Neural cell (in vitro differentiated cells): ENCODE data around the gene AK5. TPM values are rescaled to one million over a fixed set of nuclear protein-coding genes. Genes with fewer than 3 reads are reported as not detected.

Source experiments
- H2AFZ ChIP-seq: fragments of 200-600, 300-800 bp; sonication (generic), shearing (Covaris generic); 2 replicates; pipeline ENCODE4 v1.6.0; 2014; ENCODE audit warnings: low read depth, mild to moderate bottlenecking, antibody characterized with exemption, low read length, moderate library complexity
- H3F3A ChIP-seq: fragments of 200-600 bp; shearing (Covaris generic); 2 replicates; pipeline ENCODE4 v1.6.1; 2016; ENCODE audit warnings: mild to moderate bottlenecking, moderate library complexity, mixed read lengths, antibody characterized with exemption, low read length; ENCODE audit not compliant: insufficient read depth, poor library complexity, severe bottlenecking
- H3K27ac ChIP-seq: fragments of 200-600, 300-800 bp; sonication (generic), shearing (Covaris generic); 2 replicates; pipeline ENCODE4 v1.5.1; 2014; ENCODE audit warnings: mild to moderate bottlenecking, low read length, moderate library complexity
- H3K27me3 ChIP-seq: fragments of 300-800, 200-600 bp; sonication (generic), shearing (Covaris generic); 2 replicates; pipeline ENCODE4 v1.6.0; 2014; ENCODE audit warnings: mild to moderate bottlenecking, low read depth, low read length, moderate library complexity; ENCODE audit not compliant: insufficient read depth
- H3K36me3 ChIP-seq: fragments of 300-800, 200-600 bp; sonication (generic), shearing (Covaris generic); 2 replicates; pipeline ENCODE4 v1.5.1; 2014; ENCODE audit warnings: mild to moderate bottlenecking, antibody characterized with exemption, low read length, moderate library complexity; ENCODE audit not compliant: insufficient read depth
- H3K4me2 ChIP-seq: fragments of 300-800, 200-600 bp; sonication (generic), shearing (Covaris generic); 2 replicates; pipeline ENCODE4 v1.6.0; 2014; ENCODE audit warnings: mild to moderate bottlenecking, low read length
- H3K4me3 ChIP-seq: fragments of 300-800, 200-600 bp; sonication (generic), shearing (Covaris generic); 2 replicates; pipeline ENCODE4 v1.5.1; 2014; ENCODE audit warnings: mild to moderate bottlenecking, low read length, moderate library complexity
- H3K79me2 ChIP-seq: fragments of 200-600 bp; shearing (Covaris generic); replicated peaks from 2 replicates; pipeline ENCODE4 v1.6.0; 2014; ENCODE audit warnings: mild to moderate bottlenecking, low read length, moderate library complexity; ENCODE audit not compliant: insufficient read depth
- H3K9ac ChIP-seq: fragments of 300-800, 200-600 bp; sonication (generic), shearing (Covaris generic); 2 replicates; pipeline ENCODE4 v1.6.1; 2016; ENCODE audit warnings: mild to moderate bottlenecking, low read length, mixed read lengths
- H3K9me2 ChIP-seq: fragments of 200-600 bp; shearing (Covaris generic); 2 replicates; pipeline ENCODE4 v1.6.1; 2016; ENCODE audit warnings: mild to moderate bottlenecking, low read length, mixed read lengths; ENCODE audit not compliant: insufficient read depth
- H3K9me3 ChIP-seq: fragments of 200-600, 300-800 bp; sonication (generic), shearing (Covaris generic); 2 replicates; pipeline ENCODE4 v1.6.1; 2016; ENCODE audit warnings: mild to moderate bottlenecking, mixed run types, low read length, moderate library complexity, mixed read lengths
- H4K20me1 ChIP-seq: fragments of 200-600 bp; shearing (Covaris generic); 2 replicates; pipeline ENCODE4 v1.6.1; 2016; ENCODE audit warnings: mild to moderate bottlenecking, mixed run types; ENCODE audit not compliant: insufficient read depth
- CTCF ChIP-seq: fragments of 450-650 bp; IDR thresholded peaks from 2 replicates; pipeline ENCODE4 v1.5.1; 2014; ENCODE audit warnings: antibody characterized with exemption, mild to moderate bottlenecking, moderate library complexity; ENCODE audit not compliant: poor library complexity, severe bottlenecking
- EP300 ChIP-seq: fragments of 450-650 bp; conservative IDR thresholded peaks from 2 replicates; pipeline ENCODE4 v1.6.1; 2014; ENCODE audit warnings: antibody characterized with exemption, mild to moderate bottlenecking, moderate library complexity; ENCODE audit not compliant: poor library complexity, severe bottlenecking
- EZH2 ChIP-seq: fragments of 200-600, 300-800 bp; shearing (Covaris generic), sonication (generic); IDR thresholded peaks from 2 replicates; pipeline ENCODE4 v1.6.1; 2014; ENCODE audit warnings: antibody characterized with exemption, low read length, borderline replicate concordance, mild to moderate bottlenecking; ENCODE audit not compliant: insufficient read depth, poor library complexity, severe bottlenecking
- MXI1 ChIP-seq: fragments of 450-650 bp; conservative IDR thresholded peaks from 2 replicates; pipeline ENCODE4 v1.6.1; 2014; ENCODE audit warnings: antibody characterized with exemption, mild to moderate bottlenecking; ENCODE audit not compliant: poor library complexity, severe bottlenecking
- POLR2AphosphoS5 ChIP-seq: IDR thresholded peaks from 2 replicates; pipeline ENCODE4 v1.6.1; 2012
- RAD21 ChIP-seq: fragments of 450-650 bp; conservative IDR thresholded peaks from 2 replicates; pipeline ENCODE4 v1.6.1; 2014; ENCODE audit warnings: antibody characterized with exemption, mild to moderate bottlenecking, moderate library complexity
- SMC3 ChIP-seq: fragments of 450-650 bp; conservative IDR thresholded peaks from 2 replicates; pipeline ENCODE4 v1.6.1; 2014; ENCODE audit warnings: antibody characterized with exemption, mild to moderate bottlenecking, moderate library complexity; ENCODE audit not compliant: poor library complexity
- TAF1 ChIP-seq: IDR thresholded peaks from 2 replicates; pipeline ENCODE4 v1.6.1; 2012; ENCODE audit warnings: low read depth
- polyA plus RNA-seq: library from polyadenylated mRNA; depleted of rRNA; stranded (reverse); fragments of >200 nt; gene quantifications from 2 replicates; pipeline ENCODE4 v1.2.3, GENCODE V29; 2014
- TF ChIP-seq, protein P1 (sequence below): IDR thresholded peaks from 2 replicates; pipeline ENCODE4 v1.6.1; 2012; ENCODE audit warnings: borderline replicate concordance

The AK5 gene
- polyA plus RNA-seq, 1 donor from 2014 or later, result 7.1 TPM

GRCh38 chr1:77245830-77246229 is 36.0 kb upstream of the AK5 start:
- Histone ChIP-seq H4K20me1 (no peaks in the 10 kb centered on the region), H2AFZ (no peak overlapping the region), H3K9ac (no peak overlapping the region), H3K9me3 (no peaks in the 10 kb centered on the region), H3K9me2 (no peaks in the 10 kb centered on the region), H3F3A (no peaks in the 10 kb centered on the region), H3K4me3 (no peak overlapping the region), H3K27me3 (no peaks in the 10 kb centered on the region), H3K27ac (no peak overlapping the region), H3K36me3 (no peaks in the 10 kb centered on the region), H3K79me2 (no peaks in the 10 kb centered on the region), H3K4me2 (no peak overlapping the region)
- TF ChIP-seq, protein P1, sequence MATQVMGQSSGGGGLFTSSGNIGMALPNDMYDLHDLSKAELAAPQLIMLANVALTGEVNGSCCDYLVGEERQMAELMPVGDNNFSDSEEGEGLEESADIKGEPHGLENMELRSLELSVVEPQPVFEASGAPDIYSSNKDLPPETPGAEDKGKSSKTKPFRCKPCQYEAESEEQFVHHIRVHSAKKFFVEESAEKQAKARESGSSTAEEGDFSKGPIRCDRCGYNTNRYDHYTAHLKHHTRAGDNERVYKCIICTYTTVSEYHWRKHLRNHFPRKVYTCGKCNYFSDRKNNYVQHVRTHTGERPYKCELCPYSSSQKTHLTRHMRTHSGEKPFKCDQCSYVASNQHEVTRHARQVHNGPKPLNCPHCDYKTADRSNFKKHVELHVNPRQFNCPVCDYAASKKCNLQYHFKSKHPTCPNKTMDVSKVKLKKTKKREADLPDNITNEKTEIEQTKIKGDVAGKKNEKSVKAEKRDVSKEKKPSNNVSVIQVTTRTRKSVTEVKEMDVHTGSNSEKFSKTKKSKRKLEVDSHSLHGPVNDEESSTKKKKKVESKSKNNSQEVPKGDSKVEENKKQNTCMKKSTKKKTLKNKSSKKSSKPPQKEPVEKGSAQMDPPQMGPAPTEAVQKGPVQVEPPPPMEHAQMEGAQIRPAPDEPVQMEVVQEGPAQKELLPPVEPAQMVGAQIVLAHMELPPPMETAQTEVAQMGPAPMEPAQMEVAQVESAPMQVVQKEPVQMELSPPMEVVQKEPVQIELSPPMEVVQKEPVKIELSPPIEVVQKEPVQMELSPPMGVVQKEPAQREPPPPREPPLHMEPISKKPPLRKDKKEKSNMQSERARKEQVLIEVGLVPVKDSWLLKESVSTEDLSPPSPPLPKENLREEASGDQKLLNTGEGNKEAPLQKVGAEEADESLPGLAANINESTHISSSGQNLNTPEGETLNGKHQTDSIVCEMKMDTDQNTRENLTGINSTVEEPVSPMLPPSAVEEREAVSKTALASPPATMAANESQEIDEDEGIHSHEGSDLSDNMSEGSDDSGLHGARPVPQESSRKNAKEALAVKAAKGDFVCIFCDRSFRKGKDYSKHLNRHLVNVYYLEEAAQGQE, result no peak
- TF ChIP-seq TAF1 (no peak), EZH2 (no peak), POLR2AphosphoS5 (no peak), EP300 (no peak), SMC3 (no peak), CTCF (no peak), RAD21 (no peak), MXI1 (no peak)

GRCh38 chr1:77250126-77250525 is 31.7 kb upstream of the AK5 start:
- H3K9me2 ChIP-seq, result no peaks in the 10 kb centered on the region
- H3K4me2 ChIP-seq, result no peak overlapping the region
- no peak for TF ChIP-seq POLR2AphosphoS5
- TF ChIP-seq EZH2, result no peak
- TF ChIP-seq RAD21, result no peak

DNA sequence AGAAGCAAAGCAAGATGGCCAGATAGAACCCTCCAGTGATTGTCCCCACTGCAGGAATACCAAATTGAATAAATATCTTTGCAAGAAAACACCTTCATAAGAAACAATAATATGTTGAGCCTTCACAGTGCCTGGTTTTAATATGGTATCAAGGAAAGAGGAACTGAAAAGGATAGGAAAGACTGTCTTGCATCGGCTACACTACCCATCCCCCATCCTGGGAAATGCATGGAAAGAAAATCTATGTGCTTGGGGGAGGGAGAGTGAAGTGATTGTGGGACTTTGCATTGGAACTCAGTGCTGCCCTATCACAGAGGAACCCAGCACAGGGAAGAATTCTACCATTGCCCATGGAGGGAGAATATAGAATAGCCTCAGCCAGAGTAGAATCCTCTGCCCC is 28.6 kb upstream of the AK5 start:
- Histone ChIP-seq H3K4me2 (no peak overlapping the region), H3F3A (no peaks in the 10 kb centered on the region)

More at GRCh38 chr1:77250126-77250525, 31.7 kb upstream of the AK5 start:
- no peaks in the 10 kb centered on the region for H3K79me2 ChIP-seq
- H3K36me3 ChIP-seq, result no peaks in the 10 kb centered on the region
- no peaks in the 10 kb centered on the region for H3K9me3 ChIP-seq
- H2AFZ ChIP-seq, result no peak overlapping the region
- H3K4me3 ChIP-seq, result no peak overlapping the region
- H3F3A ChIP-seq, result no peaks in the 10 kb centered on the region
- H4K20me1 ChIP-seq, result no peaks in the 10 kb centered on the region
- no peak overlapping the region for H3K27ac ChIP-seq
- no peak overlapping the region for H3K9ac ChIP-seq
- no peaks in the 10 kb centered on the region for H3K27me3 ChIP-seq

More for the DNA sequence above, 28.6 kb upstream of the AK5 start:
- Histone ChIP-seq H3K79me2 (no peaks in the 10 kb centered on the region), H3K9me3 (no peaks in the 10 kb centered on the region), H3K36me3 (no peaks in the 10 kb centered on the region), H3K9me2 (no peaks in the 10 kb centered on the region), H4K20me1 (no peaks in the 10 kb centered on the region), H3K27me3 (no peaks in the 10 kb centered on the region), H3K9ac (no peak overlapping the region), H3K27ac (no peak overlapping the region), H3K4me3 (no peak overlapping the region), H2AFZ (no peak overlapping the region)
- TF ChIP-seq MXI1 (no peak), EP300 (no peak), POLR2AphosphoS5 (no peak), RAD21 (no peak), TAF1 (no peak), EZH2 (no peak), SMC3 (no peak)
